ENCODE measurements around the gene DDI2.

- TF ChIP-seq, protein P1, sequence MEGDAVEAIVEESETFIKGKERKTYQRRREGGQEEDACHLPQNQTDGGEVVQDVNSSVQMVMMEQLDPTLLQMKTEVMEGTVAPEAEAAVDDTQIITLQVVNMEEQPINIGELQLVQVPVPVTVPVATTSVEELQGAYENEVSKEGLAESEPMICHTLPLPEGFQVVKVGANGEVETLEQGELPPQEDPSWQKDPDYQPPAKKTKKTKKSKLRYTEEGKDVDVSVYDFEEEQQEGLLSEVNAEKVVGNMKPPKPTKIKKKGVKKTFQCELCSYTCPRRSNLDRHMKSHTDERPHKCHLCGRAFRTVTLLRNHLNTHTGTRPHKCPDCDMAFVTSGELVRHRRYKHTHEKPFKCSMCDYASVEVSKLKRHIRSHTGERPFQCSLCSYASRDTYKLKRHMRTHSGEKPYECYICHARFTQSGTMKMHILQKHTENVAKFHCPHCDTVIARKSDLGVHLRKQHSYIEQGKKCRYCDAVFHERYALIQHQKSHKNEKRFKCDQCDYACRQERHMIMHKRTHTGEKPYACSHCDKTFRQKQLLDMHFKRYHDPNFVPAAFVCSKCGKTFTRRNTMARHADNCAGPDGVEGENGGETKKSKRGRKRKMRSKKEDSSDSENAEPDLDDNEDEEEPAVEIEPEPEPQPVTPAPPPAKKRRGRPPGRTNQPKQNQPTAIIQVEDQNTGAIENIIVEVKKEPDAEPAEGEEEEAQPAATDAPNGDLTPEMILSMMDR (IDR thresholded peaks at IDR 0.05), result no peak
- TF ChIP-seq POLR2A (IDR thresholded peaks at IDR 0.05), result no peak
Measured at GRCh38 chr1:15573477-15573876, 43.8 kb upstream of the DDI2 start.

Data from heart left ventricle (tissue), 13 donors.